HG03139 (cell line): ENCODE measurements around the gene CYP1B1.
"Not testable (repeated sequence)": the region's sequence is repeated elsewhere in the genome, so short reads cannot be mapped to it uniquely, and the experiment has no call there.

Experiments
- ATAC-seq: cut with Tn5 transposase; IDR thresholded peaks from one replicate; pipeline ENCODE4 v1.9.1; 2021; ENCODE audit not compliant: unreplicated experiment

Gene CYP1B1

DNA sequence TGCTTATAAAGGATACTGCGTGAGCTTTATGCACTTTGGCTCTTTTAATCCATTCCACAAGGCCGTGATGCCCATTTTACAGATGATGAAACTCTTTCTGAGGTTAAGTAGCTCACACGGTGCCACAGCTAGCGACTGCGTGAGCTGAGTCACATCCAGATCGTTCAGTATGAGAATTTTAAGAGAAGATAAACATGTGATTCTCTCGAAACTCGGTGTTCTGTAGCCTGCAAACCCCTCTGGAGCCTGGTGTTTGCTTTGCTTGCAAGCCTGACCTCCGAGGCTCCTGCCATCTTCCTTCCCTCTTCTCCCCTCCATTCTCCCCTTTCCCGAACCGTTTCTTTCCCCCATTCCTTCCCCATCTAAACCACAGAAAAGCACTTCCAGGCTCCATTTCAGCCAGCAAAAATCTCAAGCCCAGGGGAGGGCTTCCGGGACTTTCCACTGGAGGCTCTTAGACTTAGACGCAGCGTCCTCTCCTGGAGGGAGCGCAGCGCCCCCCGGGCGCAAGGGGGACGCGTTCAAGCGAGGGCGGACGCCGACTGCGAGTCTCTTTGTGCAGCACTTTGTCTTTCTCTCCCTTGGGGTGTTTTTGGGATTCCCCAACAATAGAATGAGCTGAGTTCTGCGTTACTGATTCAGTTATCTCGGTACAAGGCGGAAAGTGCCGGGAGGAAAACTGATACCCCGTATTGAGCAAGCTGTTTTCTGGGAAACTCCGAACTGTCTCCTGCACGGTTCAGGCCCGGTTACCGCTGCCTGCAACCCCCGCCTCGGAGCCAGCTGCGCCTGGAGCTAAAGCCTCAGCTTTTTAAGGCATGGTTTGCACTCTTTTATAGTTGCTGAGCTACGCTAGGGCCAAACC is 38.0 kb downstream of the CYP1B1 start:
- peak; percentile 59 for ATAC-seq

DNA sequence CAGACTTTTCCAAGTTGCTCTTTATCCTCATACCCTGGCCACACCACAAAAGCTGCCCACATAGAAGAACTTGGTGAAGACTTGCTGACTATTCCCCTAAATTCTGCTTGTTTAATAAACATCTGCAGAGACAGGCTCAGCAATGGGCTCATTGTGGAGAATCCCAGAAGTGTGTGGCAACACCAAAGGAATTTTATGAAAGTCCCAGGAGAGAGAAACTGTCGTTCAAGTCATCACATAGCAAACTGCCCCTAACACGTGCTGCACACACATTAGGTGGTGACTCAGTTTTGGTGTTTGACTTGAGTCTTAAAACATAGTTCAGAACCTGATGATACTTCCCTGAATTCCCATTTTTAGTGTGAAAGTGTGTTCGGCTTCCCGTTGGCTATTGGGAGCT is 38.6 kb downstream of the CYP1B1 start:
- ATAC-seq: no peak

DNA sequence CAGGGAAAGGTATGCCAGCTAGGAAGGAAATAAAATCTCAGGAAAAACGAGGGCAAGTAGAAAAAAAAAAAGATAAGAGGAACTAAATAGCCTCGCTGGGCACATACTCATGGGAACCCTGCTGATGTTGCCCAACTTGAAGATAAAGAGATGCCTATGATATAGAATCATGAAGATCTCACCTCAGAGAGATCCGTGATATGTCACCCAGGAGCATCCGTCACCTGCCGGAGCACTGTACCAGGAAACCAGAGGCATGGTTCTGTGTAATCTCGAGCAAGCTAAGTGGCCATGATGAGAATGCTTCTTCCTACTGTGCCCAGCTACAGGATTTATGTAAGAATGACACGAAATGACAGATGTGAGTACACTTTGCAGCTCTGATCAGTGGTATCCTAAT is 40.0 kb downstream of the CYP1B1 start:
- no peak for ATAC-seq

GRCh38 chr2:38033646-38034045 is 42.3 kb downstream of the CYP1B1 start:
- no peak for ATAC-seq

DNA sequence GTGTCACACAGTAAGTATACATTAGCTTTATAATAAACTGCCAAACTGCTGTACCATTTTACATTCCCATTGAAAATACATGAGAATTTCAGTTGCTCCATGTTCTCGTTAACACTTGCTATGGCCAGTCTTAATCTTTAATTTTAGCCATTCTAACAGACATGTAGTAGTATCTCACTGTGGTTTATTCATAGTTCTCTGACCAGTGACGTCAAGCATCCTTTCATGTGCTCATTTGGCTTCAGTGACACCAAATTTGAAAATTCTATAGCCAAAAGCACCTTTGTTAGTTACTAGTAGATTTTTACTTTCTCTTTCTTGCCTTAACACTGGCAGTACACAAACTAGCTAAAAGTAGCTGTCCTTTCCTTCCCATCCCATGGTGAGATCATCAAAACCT is 43.0 kb downstream of the CYP1B1 start:
- ATAC-seq: no peak

GRCh38 chr2:38030635-38031355 is 45.2 kb downstream of the CYP1B1 start:
- no peak for ATAC-seq

DNA sequence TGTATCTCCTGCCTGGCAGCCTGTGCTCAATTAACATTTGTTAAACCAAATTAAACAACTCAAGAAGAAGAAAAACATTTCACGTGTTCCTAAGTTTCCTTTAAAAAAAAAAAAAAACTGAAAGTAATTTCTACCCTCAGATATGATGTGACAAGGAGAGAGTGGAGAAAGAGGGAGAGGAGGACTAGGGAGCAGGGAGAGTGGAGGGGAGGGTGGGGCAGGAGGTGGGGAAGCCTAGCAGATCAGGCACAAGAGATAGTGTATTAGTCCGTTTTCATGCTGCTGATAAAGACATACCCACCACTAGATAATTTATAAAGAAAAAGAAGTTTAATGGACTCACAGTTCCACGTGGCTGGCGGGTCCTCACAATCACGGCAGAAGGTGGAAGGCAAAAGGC is 46.4 kb downstream of the CYP1B1 start:
- ATAC-seq: no peak

- no peak for ATAC-seq
These were observed 47.1 kb downstream of the CYP1B1 start for GRCh38 chr2:38028829-38029228.

GRCh38 chr2:38026846-38027245 is 49.1 kb downstream of the CYP1B1 start:
- ATAC-seq: no peak

GRCh38 chr2:38021589-38021988 is 54.4 kb downstream of the CYP1B1 start:
- no peak for ATAC-seq

DNA sequence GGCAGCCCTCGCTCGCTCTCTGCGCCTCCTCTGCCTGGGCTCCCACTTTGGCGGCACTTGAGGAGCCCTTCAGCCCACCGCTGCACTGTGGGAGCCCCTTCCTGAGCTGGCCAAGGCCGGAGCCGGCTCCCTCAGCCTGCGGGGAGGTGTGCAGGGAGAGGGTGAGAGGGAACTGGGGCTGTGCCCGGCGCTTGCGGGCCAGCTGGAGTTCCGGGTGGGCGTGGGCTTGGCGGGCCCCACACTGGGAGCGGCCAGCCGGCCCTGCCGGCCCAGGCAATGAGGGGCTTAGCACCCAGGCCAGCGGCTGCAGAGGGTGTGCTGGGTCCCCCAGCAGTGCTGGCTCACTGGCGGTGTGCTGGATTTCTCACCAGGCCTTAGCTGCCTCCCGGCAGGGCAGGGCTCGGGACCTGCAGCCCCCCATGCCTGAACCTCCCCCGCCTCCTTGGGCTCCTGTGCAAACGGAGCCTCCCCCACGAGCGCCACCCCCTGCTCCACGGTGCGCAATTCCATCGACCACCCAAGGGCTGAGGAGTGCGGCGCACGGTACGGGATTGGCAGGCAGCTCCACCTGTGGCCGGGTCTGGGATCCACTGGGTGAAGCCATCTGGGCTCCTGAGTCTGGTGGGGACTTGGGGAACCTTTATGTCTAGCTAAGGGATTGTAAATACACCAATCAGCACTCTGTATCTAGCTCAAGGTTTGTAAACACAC is 55.4 kb downstream of the CYP1B1 start:
- not testable (repeated sequence) for ATAC-seq

DNA sequence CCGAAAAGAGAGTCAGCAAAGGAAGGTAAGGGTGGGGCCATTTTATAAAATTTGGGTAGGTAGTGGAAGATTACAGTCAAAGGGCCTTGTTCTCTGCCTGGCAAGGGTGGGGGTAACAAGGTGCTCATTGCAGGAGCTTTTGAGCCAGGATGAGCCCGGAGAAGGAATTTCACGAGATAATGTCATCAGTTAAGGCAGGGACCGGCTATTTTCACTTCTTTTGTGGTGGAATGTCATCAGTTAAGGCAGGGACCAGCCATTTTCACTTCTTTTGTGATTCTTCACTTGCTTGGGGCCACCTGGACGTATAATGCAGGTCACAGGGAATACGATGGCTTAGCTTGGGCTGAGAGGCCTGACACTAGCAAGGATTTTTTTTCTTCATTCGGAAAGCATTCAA is 58.1 kb downstream of the CYP1B1 start:
- no peak for ATAC-seq
